GM21619 (cell line): ENCODE data around the gene CAPN11.

Experiments
- ATAC-seq: cut with Tn5 transposase; IDR thresholded peaks from one replicate; pipeline ENCODE4 v1.9.1; 2021; ENCODE audit not compliant: unreplicated experiment

CAPN11 gene

DNA sequence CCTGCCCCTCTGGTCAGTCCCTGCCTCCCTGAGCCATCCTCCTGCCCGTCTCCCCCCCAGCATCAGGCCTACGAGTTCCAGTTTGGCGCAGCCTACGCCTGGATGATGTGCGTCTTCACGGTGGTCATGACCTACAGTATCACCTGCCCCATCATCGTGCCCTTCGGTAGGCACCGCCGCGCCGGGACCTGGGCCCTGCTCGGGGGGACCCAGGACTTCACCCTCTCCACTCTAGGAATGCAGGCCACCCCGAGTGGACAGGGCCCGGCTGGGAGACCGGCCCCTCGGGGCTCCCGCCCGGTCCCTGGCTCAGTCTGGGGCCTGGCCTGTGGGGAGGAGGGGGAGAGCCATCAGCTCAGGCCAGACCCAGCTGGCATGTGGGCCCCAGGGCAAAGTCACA is 6.1 kb upstream of the CAPN11 start:
- ATAC-seq = no peak

DNA sequence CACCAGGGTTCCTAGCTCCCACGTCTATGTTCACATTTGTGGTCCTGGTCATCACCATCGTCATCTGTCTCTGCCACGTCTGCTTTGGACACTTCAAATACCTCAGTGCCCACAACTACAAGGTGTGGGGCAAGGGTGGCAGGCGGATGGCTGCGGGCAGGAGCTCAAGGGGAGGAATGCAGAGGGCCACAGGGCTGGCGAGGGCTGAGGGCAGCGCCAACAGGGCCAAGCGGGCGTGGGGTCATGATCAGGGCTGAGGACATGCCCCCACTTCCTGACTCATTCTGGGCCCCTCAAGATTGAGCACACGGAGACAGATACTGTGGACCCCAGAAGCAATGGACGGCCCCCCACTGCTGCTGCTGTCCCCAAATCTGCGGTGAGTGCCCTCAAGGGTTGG is 4.6 kb upstream of the CAPN11 start:
- ATAC-seq = no peak

DNA sequence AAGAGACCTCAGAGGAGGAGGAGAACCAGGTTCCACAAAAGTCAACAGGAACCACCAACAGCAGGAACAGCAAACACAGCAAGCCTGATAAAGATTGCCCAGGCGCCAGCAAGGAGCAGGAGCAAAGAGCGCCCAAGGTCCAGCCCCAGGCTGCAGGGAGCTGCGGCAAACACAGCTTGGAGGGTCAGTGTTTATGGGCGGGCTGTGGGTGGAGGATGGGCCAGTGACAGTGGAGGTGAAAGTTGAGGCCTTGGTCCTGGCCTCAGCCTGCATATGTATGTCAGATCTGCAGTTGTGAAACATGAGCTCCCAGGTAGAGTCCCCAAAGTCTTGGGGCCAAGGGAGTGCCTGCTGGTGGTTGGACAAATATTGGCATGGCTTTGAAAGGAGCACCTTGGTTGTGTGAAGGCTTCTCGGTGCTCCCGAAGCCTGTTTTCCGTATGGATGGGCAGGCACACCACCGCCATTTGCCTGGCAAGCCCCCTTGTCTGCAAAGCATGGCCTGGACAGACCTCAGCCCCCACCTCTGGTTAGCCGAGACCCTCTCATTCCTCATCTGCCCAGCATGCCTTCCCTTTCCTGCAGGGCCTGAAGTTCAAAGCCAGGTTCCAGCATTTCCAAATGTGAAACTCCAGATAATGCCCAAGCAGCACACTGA is 2.0 kb upstream of the CAPN11 start:
- ATAC-seq = no peak

DNA sequence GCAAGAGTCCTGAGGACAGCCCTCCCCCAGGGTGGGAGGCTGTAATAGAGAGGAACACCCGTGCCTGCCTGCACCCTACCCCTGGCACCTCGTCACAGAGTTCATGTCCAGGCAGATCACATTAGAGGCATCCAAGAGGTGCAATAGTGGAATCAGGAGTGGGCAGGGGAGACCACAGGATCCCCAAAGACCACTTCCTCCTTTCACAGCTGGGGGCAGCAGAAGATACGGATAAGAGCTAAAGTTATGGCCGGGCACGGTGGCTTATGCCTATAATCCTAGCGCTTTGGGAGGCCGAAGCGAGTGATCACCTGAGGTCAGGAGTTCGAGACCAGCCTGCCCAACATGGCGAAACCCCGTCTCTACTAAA is 1.5 kb upstream of the CAPN11 start:
- no peak for ATAC-seq

DNA sequence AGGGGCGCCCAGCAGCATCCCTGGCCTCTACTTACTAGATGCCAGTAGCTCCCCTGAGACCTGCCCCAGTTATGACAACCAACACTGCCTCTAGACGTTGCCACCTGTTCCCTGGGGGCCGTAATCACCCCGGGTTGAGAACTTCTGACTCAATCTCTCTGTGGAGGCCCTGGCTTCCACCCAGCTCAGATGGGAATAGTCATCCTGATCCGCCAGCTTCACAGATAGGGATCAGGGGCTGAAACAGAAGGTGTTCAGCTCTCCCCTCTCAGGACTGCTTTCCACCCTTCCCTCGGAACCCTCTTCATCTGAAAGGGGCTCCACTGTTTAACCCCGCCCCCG is 3.3 kb downstream of the CAPN11 start:
- no peak for ATAC-seq

DNA sequence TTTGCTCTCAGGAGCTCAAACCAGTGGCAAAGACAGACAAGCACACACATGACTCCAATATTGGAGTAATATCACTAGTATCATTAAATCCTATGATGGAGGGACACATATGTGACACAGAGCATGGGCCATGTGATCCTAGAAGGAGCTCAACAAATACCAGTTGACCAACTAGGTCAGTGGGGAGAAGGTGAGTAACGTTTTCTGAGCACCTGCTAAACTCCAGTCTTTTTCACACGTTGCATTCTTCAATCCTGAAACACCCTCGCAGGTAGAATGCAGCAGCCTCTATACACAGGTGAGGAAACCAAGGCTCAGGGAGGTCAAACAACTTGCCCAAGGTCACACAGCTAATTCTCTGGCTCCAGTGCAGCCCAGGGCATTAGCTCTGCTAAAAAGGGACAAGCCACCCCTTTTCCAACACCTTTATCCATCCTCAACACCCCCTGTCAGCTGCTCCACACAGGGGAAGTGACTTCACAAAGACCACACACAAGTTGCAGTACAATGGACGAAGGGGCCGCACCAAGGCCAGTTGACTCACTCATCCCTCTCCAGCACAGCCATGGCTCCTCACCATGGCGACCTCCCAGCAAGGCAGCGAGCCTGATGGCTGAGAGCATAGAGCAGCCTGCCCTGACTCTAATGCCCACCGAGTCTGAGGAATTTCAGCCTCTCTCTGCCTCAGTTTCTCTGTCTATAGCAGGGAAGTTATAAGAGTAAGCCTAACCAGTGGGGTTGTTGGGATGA is 4.4 kb downstream of the CAPN11 start:
- no peak for ATAC-seq

DNA sequence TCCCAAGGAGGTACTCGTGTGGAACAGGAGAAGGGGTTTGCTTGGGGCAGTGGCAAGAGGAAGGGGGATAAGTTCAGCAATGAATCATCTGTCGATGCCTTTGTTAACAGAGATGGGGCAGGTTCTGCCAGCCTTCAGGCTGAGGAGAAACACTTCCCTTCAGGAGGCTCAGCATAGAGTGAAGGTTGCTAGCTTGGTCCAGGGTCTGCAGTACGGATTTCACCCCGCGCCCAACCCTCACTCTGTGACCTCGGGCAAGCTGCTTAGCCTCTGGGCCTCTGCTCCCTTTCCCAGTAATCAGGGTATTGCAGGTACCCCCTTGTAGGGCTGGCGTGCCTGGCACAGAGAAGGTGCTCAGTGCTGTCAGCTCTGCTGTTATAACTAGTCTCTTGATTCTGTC is 7.5 kb downstream of the CAPN11 start:
- no peak for ATAC-seq

DNA sequence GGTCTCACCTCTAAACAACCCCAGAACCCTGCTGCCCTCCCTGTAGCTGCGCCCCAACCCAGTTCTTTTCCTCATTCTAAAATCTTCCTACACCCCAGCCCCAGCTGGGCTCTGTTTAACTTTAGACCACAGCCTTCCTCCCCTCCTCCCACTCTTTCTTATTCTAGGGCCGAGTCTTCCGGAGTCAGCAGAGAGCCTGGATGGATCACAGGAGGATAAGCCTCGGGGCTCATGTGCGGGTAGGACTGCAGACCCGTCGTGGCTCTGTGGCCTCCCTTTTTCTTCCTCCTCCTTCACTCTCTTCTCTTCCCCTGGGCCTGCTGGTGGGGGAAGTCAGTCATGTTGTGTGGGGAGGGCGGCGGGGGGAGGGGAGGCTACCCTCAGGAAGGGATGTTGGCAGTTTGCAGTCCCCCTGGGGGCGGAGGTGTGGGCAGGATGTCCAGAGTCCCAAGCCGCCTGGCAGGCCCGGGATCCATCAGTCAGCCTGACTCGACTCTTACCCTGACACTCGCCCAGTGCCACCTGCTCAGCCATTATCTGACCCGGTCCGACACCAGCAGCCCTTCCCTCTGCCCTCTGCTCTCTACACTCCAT is 8.1 kb downstream of the CAPN11 start:
- ATAC-seq = no peak

DNA sequence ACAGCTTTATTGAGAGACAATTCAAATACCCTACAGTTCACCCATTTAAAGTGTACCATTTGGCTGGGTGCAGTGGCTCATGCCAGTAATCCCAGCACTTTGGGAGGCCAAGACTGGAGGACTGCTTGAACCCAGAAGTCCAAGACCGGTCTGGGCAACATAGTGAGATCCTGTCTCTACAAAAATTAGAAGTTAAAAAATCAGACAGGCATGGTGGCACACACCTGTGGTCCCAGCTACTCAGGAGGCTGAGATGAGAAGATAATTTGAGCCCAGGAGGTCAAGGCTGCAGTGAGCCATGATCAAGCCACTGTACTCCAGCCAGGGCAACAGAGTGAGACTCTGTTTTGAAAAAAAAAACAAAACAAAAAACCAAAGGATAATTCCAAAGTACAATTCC is 8.9 kb downstream of the CAPN11 start:
- ATAC-seq = no peak

DNA sequence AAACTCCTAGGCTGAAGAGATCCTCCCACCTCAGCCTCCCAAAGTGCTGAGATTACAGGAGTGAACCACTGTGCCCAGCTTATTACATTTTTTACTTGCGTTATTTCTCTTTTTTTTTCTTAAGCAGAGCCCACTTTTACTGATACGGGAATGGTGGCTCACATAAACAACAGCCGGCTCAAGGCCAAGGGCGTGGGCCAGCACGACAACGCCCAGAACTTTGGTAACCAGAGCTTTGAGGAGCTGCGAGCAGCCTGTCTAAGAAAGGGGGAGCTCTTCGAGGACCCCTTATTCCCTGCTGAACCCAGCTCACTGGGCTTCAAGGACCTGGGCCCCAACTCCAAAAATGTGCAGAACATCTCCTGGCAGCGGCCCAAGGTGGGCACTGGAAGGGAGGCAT is 10.5 kb downstream of the CAPN11 start:
- no peak for ATAC-seq

DNA sequence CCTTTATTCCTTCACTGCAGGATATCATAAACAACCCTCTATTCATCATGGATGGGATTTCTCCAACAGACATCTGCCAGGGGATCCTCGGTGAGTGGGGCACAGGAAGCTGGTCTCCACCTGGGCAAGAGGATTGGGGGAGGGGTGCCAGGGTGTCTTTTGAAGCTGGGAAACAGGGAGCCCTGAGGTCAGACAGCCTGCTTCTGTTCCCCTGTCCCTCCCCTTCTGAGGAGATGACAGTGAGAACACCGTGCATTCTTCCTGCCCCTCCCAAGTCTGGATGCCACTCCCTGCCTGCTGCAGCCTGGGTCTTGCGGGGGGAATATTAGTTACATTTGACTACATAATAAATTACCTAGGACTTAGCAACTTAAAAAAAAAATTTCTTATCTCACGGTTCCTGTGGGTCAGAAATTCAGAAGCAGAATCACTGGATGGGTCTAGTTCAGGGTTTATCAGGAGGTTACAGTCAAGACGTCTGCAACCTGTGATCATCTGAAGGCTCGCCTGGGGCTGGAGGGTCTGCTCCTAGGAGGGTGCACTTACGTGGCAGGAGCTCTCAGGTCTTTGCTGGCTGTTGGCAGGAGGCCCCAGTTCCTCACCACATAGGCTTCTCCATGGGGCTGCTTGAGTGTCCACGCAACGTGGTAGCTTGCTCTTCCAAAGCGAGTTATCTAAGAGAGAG is 11.4 kb downstream of the CAPN11 start:
- no peak for ATAC-seq

DNA sequence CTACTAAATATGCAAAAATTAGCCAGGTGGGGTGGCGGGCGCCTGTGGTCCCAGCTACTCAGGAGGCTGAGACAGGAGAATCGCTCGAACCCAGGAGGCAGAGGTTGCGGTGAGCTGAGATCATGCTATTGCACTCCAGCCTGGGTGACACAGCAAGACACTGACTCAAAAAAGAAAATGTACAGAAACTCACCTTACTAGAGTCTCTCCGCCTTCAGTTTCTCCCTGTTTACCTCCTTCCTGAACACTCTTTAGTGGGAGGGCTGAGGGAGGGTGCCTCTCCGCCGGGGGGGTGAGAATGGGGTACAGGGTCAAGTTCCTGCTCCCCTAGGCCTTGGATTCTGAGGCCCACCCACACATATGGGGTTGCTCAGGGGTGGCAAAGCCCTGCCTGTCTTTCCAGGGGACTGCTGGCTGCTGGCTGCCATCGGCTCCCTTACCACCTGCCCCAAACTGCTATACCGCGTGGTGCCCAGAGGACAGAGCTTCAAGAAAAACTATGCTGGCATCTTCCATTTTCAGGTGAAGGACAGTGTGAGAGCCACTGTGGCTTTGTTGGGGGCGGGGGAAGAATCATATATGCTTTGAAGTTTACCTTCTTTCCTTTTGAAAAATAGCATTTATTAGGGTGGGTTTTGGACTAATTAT is 13.4 kb downstream of the CAPN11 start:
- ATAC-seq = no peak

DNA sequence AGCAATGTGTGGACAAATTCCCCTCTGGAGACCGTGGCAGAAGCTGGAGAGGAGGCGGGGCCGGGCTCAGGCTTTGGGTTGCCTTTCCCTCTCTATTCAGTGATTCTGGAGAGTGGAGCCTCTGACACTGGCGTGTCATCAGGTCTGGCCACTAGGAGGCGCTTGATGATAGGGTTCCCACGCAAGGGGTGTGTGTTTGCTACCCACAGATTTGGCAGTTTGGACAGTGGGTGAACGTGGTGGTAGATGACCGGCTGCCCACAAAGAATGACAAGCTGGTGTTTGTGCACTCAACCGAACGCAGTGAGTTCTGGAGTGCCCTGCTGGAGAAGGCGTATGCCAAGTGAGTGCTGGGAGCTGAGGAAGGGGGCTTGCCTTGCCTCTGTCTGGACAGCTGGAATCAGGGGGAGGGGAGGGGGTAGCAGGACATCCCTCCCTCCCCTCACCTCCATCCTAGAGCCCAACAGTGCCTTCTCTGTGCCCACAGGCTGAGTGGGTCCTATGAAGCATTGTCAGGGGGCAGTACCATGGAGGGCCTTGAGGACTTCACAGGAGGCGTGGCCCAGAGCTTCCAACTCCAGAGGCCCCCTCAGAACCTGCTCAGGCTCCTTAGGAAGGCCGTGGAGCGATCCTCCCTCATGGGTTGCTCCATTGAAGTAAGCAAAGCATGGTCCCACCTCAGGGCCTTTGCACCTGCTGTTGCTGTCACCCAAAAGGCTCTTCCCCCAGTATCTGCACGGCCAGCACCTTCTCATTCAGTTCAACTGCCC is 14.3 kb downstream of the CAPN11 start:
- ATAC-seq = peak; percentile 57

DNA sequence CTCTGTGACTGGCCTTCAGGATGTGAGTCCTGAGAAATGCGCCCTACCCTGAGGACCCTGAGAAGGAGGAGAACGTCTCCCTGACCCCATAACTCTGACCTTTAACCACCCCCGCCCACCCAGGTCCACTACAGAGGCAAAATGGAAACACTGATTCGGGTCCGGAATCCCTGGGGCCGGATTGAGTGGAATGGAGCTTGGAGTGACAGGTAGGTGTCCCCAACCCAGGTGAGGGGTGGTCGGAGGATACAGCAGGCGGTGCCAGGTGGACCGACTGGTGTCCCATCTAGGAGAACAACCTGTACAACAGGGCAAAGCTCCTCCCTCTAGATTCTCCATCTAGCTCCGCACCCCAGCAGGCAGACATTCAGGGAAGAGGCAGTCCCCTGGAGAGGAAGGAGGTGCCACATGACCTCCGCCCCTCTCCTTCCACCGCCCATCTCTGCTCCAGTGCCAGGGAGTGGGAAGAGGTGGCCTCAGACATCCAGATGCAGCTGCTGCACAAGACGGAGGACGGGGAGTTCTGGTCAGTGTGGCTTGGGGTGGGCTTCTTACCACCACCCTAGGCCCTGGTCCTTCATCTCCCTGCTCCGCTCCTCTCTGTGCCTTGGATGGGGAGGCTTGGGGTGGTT is 17.6 kb downstream of the CAPN11 start:
- no peak for ATAC-seq

DNA sequence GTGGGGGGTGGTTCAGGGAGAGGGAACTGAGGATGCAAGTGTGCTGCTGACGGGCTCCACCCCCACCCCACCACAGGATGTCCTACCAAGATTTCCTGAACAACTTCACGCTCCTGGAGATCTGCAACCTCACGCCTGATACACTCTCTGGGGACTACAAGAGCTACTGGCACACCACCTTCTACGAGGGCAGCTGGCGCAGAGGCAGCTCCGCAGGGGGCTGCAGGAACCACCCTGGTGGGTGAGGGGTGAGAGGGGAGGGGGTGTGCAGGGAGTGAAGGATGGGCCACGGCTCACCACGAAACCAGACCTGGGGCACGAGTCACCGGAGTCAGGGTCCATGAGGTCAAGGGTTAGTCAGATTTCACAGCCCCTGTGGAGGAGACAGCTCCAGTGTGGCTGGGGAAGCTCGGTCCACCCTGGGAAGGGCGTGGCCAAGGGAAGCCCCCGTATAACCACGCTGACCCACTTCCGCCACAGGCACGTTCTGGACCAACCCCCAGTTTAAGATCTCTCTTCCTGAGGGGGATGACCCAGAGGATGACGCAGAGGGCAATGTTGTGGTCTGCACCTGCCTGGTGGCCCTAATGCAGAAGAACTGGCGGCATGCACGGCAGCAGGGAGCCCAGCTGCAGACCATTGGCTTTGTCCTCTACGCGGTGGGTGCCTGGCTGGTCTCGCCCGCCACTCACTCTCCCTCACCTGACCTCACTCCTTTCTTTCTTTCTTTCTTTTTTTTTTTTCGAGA is 18.3 kb downstream of the CAPN11 start:
- ATAC-seq = peak; percentile 53

DNA sequence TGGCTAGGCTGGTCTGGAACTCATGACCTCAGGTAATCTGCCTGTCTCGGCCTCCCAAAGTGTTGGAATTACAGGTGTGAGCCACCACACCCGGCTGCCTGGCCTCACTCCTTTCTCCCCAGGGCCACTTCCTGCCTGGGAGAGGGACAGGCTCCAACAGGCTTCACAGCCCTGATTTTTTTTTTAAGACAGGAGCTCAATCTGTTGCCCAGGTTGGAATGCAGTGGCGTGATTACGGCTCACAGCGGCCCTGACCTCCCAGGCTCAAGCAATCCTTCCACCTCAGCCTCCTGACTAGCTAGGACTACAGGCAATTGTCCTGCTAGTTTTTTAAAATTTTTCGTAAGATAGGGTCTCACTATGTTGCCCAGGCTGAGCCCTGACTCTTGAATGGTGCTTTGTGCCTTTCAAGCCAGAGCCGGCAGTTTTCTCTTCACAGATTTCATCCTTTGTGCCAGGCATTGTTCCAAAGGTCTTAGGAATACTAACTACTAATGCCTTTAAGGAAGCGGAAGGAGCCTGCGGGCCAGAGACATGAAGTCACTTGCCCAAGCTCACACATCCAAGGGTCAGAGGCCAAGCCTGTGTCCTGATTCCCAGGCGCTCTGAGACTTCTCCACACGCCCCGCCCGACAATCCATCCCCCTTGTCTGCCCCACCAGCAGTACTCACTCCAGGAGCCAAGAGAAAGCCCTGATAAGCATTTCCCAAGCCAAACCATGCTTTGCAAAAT is 19.2 kb downstream of the CAPN11 start:
- no peak for ATAC-seq

DNA sequence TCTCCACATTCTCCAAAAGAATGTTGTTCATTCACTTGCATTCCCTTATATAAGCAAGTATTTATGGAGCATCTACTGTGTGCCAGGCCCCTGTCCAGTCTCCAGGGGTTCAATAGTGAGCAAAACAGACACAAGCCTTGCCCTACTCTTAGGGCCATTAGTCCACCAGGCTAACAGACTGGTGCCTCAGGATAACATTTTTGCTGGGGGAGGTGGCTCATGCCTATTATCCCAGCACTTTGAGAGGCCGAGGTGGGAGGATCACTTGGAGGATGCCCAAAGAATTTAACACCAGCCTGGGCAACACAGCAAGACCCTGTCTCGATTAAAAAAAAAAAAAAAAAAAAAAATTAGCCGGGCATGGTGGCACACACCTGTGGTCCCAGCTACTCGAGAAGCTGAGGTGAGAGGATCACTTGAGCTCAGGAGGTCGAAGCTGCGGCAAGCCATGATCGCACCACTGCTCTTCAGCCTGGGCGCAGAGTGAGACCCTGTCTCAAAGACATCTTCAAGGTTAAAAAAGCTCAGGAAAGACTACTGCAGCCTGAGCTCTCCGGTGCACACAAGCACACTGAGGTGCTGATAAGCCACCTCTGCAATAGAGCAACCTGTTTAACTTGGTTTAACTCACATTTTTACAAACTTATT is 19.9 kb downstream of the CAPN11 start:
- no peak for ATAC-seq

DNA sequence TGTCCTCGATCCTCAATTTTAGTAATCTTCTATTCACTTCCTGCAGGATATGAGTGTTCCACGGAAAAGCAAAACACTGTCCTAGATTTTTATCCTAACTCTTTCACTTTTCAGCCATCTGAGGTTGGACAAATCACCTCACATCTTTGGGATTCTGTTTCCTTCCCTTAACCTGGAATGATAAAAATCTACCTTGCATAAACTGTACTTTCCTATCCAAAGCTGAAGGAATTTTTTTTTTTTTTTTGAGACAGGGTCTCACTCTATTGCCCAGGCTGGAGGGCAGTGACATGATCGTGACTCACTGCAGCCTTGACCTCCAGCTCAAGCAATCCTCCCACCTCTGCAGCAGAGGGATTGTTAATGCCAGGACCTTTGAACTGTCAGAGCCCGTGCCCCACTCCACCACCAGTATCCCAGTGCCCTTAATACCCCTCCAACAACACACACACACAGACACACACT is 20.5 kb downstream of the CAPN11 start:
- ATAC-seq = no peak
